Renal cortical epithelial cell (primary cell): ENCODE data around the gene CNPPD1. TPM values are rescaled to one million over a fixed set of nuclear protein-coding genes. Genes with fewer than 3 reads are reported as not detected.

Source experiments
- DNase-seq: peaks from one replicate; pipeline ENCODE4 v3.0.0-alpha.2; 2011; ENCODE audit warnings: low read depth
- total RNA-seq: library from RNA; depleted of rRNA; stranded (reverse); fragments of >200 nt; gene quantifications from 2 replicates; pipeline ENCODE4 v1.2.3, GENCODE V29; 2014

CNPPD1 gene
- total RNA-seq, 1 donor from 2014 or later, result 46.3 TPM

- DNase-seq, result peak; percentile 85
Observed at GRCh38 chr2:219122202-219122980, 54.3 kb downstream of the CNPPD1 start.

Other genes starting within 250 kb of the CNPPD1 start
- 0.10 TPM in 1 of 2 replicates, not detected in the other for gene CDK5R2, start 217.3 kb downstream of the CNPPD1 start, total RNA-seq
- not detected in 2 replicates for gene FEV, start 191.7 kb downstream of the CNPPD1 start, total RNA-seq
- gene CRYBA2, start 183.5 kb downstream of the CNPPD1 start, total RNA-seq, result not detected in 2 replicates
- gene CFAP65, start 135.4 kb downstream of the CNPPD1 start, total RNA-seq, result 0.65 TPM in 1 of 2 replicates, not detected in the other
- gene IHH, start 116.0 kb downstream of the CNPPD1 start, total RNA-seq, result 0.25 TPM in 1 of 2 replicates, not detected in the other
- 18.4 and 24.6 TPM in 2 replicates for gene NHEJ1, start 16.1 kb downstream of the CNPPD1 start, total RNA-seq
- gene SLC23A3, start 6.9 kb downstream of the CNPPD1 start, total RNA-seq, result 1.0 and 1.6 TPM in 2 replicates
- gene RETREG2, start 1.4 kb upstream of the CNPPD1 start, total RNA-seq, result 65.6 and 73.5 TPM in 2 replicates
- gene ZFAND2B, start 29.9 kb upstream of the CNPPD1 start, total RNA-seq, result 18.4 and 30.9 TPM in 2 replicates
- gene ABCB6, start 42.0 kb upstream of the CNPPD1 start, total RNA-seq, result 17.2 and 23.9 TPM in 2 replicates
- 21.2 and 78.7 TPM in 2 replicates for gene ATG9A, start 52.7 kb upstream of the CNPPD1 start, total RNA-seq
- 35.8 and 53.4 TPM in 2 replicates for gene ANKZF1, start 52.9 kb upstream of the CNPPD1 start, total RNA-seq
- 9.8 and 12.9 TPM in 2 replicates for gene GLB1L, start 68.5 kb upstream of the CNPPD1 start, total RNA-seq
- gene STK16, start 68.6 kb upstream of the CNPPD1 start, total RNA-seq, result 30.7 and 52.7 TPM in 2 replicates
- gene TUBA4B, start 76.3 kb upstream of the CNPPD1 start, total RNA-seq, result 0.25 TPM in 1 of 2 replicates, not detected in the other
- 70.9 and 239 TPM in 2 replicates for gene TUBA4A, start 77.0 kb upstream of the CNPPD1 start, total RNA-seq
- gene DNAJB2, start 102.4 kb upstream of the CNPPD1 start, total RNA-seq, result 83.7 and 90.7 TPM in 2 replicates
- gene PTPRN, start 132.5 kb upstream of the CNPPD1 start, total RNA-seq, result 0.35 and 0.52 TPM in 2 replicates
- not detected in 2 replicates for gene RESP18, start 155.8 kb upstream of the CNPPD1 start, total RNA-seq
- 53.1 and 61.0 TPM in 2 replicates for gene DNPEP, start 211.0 kb upstream of the CNPPD1 start, total RNA-seq
- 0.30 and 0.69 TPM in 2 replicates for gene DES, start 241.5 kb upstream of the CNPPD1 start, total RNA-seq